Astrocyte (in vitro differentiated cells and primary cell): ENCODE data around the gene ATP6V0E1. TPM values are rescaled to one million over a fixed set of nuclear protein-coding genes. Genes with fewer than 3 reads are reported as not detected.

Experiments
- DNase-seq: peaks from one replicate; pipeline ENCODE4 v3.0.0-alpha.2; 2010; ENCODE audit warnings: low read depth
- FAIRE-seq: peaks from 2 replicates; lab custom pipeline; 2011; peaks lifted over from hg19 to GRCh38; lab: Jason Lieb, UNC
- H2AFZ ChIP-seq: 2 replicates; pipeline ENCODE4 v1.6.0; 2012; ENCODE audit warnings: low read depth, low read length, inconsistent platforms
- H3K27ac ChIP-seq: 2 replicates; pipeline ENCODE4 v1.5.1; 2011; ENCODE audit warnings: low read depth, low read length, inconsistent platforms
- H3K27me3 ChIP-seq: 2 replicates; pipeline ENCODE4 v1.6.0; 2011; ENCODE audit warnings: low read length, inconsistent platforms; ENCODE audit not compliant: insufficient read depth
- H3K36me3 ChIP-seq: 2 replicates; pipeline ENCODE4 v1.5.1; 2011; ENCODE audit warnings: low read length, inconsistent platforms; ENCODE audit not compliant: insufficient read depth
- H3K4me1 ChIP-seq: 2 replicates; pipeline ENCODE4 v1.5.1; 2011; ENCODE audit warnings: low read length, inconsistent platforms; ENCODE audit not compliant: insufficient read depth
- H3K4me2 ChIP-seq: 2 replicates; pipeline ENCODE4 v1.6.0; 2012; ENCODE audit warnings: low read length, inconsistent platforms
- H3K4me3 ChIP-seq: 2 replicates; pipeline ENCODE4 v1.5.1; 2011; ENCODE audit warnings: low read depth, mild to moderate bottlenecking, low read length, inconsistent platforms; ENCODE audit not compliant: insufficient read depth
- H3K79me2 ChIP-seq: 2 replicates; pipeline ENCODE4 v1.6.0; 2012; ENCODE audit warnings: mild to moderate bottlenecking, low read length, inconsistent platforms; ENCODE audit not compliant: insufficient read depth
- H3K9ac ChIP-seq: 2 replicates; pipeline ENCODE4 v1.6.0; 2012; ENCODE audit warnings: mild to moderate bottlenecking, low read length, inconsistent platforms
- H3K9me3 ChIP-seq: 2 replicates; pipeline ENCODE4 v1.5.1; 2012; ENCODE audit warnings: low read depth, mild to moderate bottlenecking, low read length, inconsistent platforms; ENCODE audit not compliant: insufficient read depth
- H4K20me1 ChIP-seq: 2 replicates; pipeline ENCODE4 v1.6.0; 2012; ENCODE audit warnings: low read length, inconsistent platforms; ENCODE audit not compliant: insufficient read depth
- H3K27ac Mint-ChIP-seq: one replicate; pipeline ENCODE4 v1.8.0; 2021; ENCODE audit warnings: mild to moderate bottlenecking, mixed read lengths; ENCODE audit not compliant: unreplicated experiment
- H3K27me3 Mint-ChIP-seq: one replicate; pipeline ENCODE4 v1.8.0; 2021; ENCODE audit warnings: low read depth, mixed read lengths; ENCODE audit not compliant: unreplicated experiment
- H3K36me3 Mint-ChIP-seq: one replicate; pipeline ENCODE4 v1.8.0; 2021; ENCODE audit warnings: low read depth, mixed read lengths; ENCODE audit not compliant: unreplicated experiment
- H3K4me1 Mint-ChIP-seq: one replicate; pipeline ENCODE4 v1.8.0; 2021; ENCODE audit warnings: low read depth, mixed read lengths; ENCODE audit not compliant: unreplicated experiment
- H3K4me3 Mint-ChIP-seq: one replicate; pipeline ENCODE4 v1.8.0; 2021; ENCODE audit warnings: mild to moderate bottlenecking, moderate library complexity, mixed read lengths; ENCODE audit not compliant: unreplicated experiment
- H3K9me3 Mint-ChIP-seq: one replicate; pipeline ENCODE4 v1.8.0; 2021; ENCODE audit warnings: mild to moderate bottlenecking, mixed read lengths; ENCODE audit not compliant: unreplicated experiment
- EZH2 ChIP-seq: IDR thresholded peaks from 2 replicates; pipeline ENCODE4 v1.6.1; 2012; ENCODE audit warnings: mild to moderate bottlenecking, low read length, inconsistent platforms; ENCODE audit not compliant: insufficient read depth
- total RNA-seq: library from RNA; stranded (reverse); gene quantifications from 2 replicates; pipeline ENCODE4 v1.2.1, GENCODE V29; 2021
- TF ChIP-seq, protein P1 (sequence below): IDR thresholded peaks from 2 replicates; pipeline ENCODE4 v1.5.1; 2011; ENCODE audit warnings: low read depth, mild to moderate bottlenecking, inconsistent platforms, low read length, moderate library complexity; ENCODE audit not compliant: insufficient read depth

ATP6V0E1 gene
- total RNA-seq, 1 donor from 2014 or later, result 327 TPM

DNA sequence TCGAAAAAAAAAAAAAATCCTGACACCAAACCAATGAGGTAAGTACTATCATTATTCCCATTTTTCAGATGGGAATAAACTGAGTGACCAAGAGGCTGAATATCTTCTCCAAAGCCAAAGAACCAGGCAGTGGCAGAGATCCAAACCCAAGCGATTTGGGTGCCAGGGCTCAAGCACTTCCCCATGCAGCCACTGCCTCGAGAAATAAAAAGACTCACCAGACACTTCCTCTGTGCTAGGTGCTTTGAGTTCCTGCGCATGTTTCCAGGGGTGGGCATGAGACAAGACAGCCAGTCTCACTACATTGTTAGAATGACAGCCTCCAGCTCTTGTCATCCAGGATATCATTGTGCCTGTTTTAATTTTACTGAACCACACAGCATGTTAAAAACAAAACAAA, 26.6 kb upstream of the ATP6V0E1 start:
- H2AFZ ChIP-seq, result no peak overlapping the region
- no peaks in the 10 kb centered on the region for H3K27me3 Mint-ChIP-seq
- no peak for DNase-seq
- H3K4me3 ChIP-seq, result no peak overlapping the region
- no peak for FAIRE-seq
- H3K36me3 ChIP-seq, result no peaks in the 10 kb centered on the region
- no peak overlapping the region for H3K4me2 ChIP-seq
- no peaks in the 10 kb centered on the region for H3K9me3 Mint-ChIP-seq
- H4K20me1 ChIP-seq, result no peaks in the 10 kb centered on the region
- H3K4me1 ChIP-seq, result peaks cover 37% of the 10 kb centered on the region
- TF ChIP-seq, protein P1, sequence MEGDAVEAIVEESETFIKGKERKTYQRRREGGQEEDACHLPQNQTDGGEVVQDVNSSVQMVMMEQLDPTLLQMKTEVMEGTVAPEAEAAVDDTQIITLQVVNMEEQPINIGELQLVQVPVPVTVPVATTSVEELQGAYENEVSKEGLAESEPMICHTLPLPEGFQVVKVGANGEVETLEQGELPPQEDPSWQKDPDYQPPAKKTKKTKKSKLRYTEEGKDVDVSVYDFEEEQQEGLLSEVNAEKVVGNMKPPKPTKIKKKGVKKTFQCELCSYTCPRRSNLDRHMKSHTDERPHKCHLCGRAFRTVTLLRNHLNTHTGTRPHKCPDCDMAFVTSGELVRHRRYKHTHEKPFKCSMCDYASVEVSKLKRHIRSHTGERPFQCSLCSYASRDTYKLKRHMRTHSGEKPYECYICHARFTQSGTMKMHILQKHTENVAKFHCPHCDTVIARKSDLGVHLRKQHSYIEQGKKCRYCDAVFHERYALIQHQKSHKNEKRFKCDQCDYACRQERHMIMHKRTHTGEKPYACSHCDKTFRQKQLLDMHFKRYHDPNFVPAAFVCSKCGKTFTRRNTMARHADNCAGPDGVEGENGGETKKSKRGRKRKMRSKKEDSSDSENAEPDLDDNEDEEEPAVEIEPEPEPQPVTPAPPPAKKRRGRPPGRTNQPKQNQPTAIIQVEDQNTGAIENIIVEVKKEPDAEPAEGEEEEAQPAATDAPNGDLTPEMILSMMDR, result no peak
- TF ChIP-seq EZH2, result no peak
- H3K4me1 Mint-ChIP-seq, result peaks cover 36% of the 10 kb centered on the region
- peaks cover 2% of the 10 kb centered on the region for H3K36me3 Mint-ChIP-seq
- H3K27me3 ChIP-seq, result no peaks in the 10 kb centered on the region
- peak overlapping the region; percentile 41 for H3K4me3 Mint-ChIP-seq
- H3K79me2 ChIP-seq, result peaks cover 27% of the 10 kb centered on the region
- peak overlapping the region; percentile 1 for H3K27ac Mint-ChIP-seq
- no peak overlapping the region for H3K9ac ChIP-seq
- no peaks in the 10 kb centered on the region for H3K9me3 ChIP-seq
- H3K27ac ChIP-seq, result peak overlapping the region; percentile 13

DNA sequence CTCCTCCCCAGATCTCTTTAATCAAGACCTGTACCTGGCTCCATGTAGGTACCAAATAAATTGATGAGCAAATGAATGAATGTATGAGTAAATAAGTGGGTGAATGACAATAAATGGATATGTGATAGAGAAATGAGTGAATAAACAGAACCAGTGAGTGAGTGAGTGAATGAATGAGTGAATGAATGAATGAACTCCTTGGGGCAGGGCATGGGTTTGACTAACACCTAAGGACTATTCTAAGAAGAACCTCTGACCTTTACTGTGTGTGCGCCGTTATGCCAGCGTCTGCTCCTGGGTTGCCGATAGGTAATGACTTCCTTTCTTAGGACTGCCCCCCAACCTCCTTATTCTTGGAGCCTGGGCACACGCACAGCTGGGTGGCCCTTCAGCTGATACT, 26.1 kb upstream of the ATP6V0E1 start:
- no peaks in the 10 kb centered on the region for H3K9me3 Mint-ChIP-seq
- peak overlapping the region; percentile 13 for H3K27ac ChIP-seq

More for the DNA sequence above, 26.1 kb upstream of the ATP6V0E1 start:
- Histone ChIP-seq H4K20me1 (no peaks in the 10 kb centered on the region), H2AFZ (no peak overlapping the region), H3K79me2 (peaks cover 28% of the 10 kb centered on the region), H3K9ac (no peak overlapping the region), H3K4me3 (no peak overlapping the region), H3K36me3 (no peaks in the 10 kb centered on the region), H3K4me2 (no peak overlapping the region), H3K27me3 (no peaks in the 10 kb centered on the region), H3K4me1 (peaks cover 37% of the 10 kb centered on the region), H3K9me3 (no peaks in the 10 kb centered on the region)
- peaks cover 1% of the 10 kb centered on the region for H3K36me3 Mint-ChIP-seq
- no peak for TF ChIP-seq EZH2
- TF ChIP-seq, protein P1, result no peak
- DNase-seq (no peak), FAIRE-seq (no peak)
- H3K4me3 Mint-ChIP-seq, result peak overlapping the region; percentile 0
- H3K4me1 Mint-ChIP-seq, result peaks cover 32% of the 10 kb centered on the region
- H3K27ac Mint-ChIP-seq, result peak overlapping the region; percentile 1
- H3K27me3 Mint-ChIP-seq, result no peaks in the 10 kb centered on the region
